GM23338 (cell line): Measurements from ENCODE around the gene SMIM35. TPM values are rescaled to one million over a fixed set of nuclear protein-coding genes. Genes with fewer than 3 reads are reported as not detected.

ENCODE experiments used
- ATAC-seq: fragments of 200-7000 bp; cut with Tn5 transposase; 3 replicates; pipeline ENCODE4 v1.9.1; 2020
- DNase-seq: peaks from one replicate; pipeline ENCODE4 v3.0.0-alpha.2; 2015; ENCODE audit warnings: low spot score
- H2AFZ ChIP-seq: fragments of 200-600 bp; sonication (generic); 2 replicates; pipeline ENCODE4 v1.8.0; 2016; ENCODE audit warnings: antibody characterized with exemption, mild to moderate bottlenecking, moderate library complexity
- H3F3A ChIP-seq: fragments of 200-600 bp; sonication (generic); replicated peaks from 2 replicates; pipeline ENCODE4 v1.8.0; 2017; ENCODE audit warnings: antibody characterized with exemption, mixed run types, low read depth
- H3K27ac ChIP-seq: fragments of 200-600 bp; sonication (generic); 2 replicates; pipeline ENCODE4 v1.6.1; 2016; ENCODE audit warnings: low read depth
- H3K27me3 ChIP-seq: fragments of 200-600 bp; sonication (generic); 2 replicates; pipeline ENCODE4 v1.8.0; 2016; ENCODE audit warnings: mild to moderate bottlenecking, mixed run types, moderate library complexity; ENCODE audit not compliant: insufficient read depth
- H3K36me3 ChIP-seq: fragments of 200-600 bp; sonication (generic); 2 replicates; pipeline ENCODE4 v1.8.0; 2016; ENCODE audit warnings: mild to moderate bottlenecking; ENCODE audit not compliant: insufficient read depth
- H3K4me1 ChIP-seq: fragments of 200-600 bp; sonication (generic); 2 replicates; pipeline ENCODE4 v1.8.0; 2016; ENCODE audit warnings: mild to moderate bottlenecking, moderate library complexity; ENCODE audit not compliant: insufficient read depth
- H3K4me2 ChIP-seq: fragments of 200-600 bp; sonication (generic); 2 replicates; pipeline ENCODE4 v1.7.1; 2017; ENCODE audit warnings: mixed run types
- H3K4me3 ChIP-seq: fragments of 200-600 bp; sonication (generic); 2 replicates; pipeline ENCODE4 v1.6.1; 2016; ENCODE audit warnings: mixed run types
- H3K79me2 ChIP-seq: fragments of 200-600 bp; sonication (generic); replicated peaks from 2 replicates; pipeline ENCODE4 v1.8.0; 2017; ENCODE audit warnings: mild to moderate bottlenecking; ENCODE audit not compliant: insufficient read depth
- H3K9me2 ChIP-seq: fragments of 200-600 bp; sonication (generic); 2 replicates; pipeline ENCODE4 v1.8.0; 2017; ENCODE audit not compliant: insufficient read depth
- H4K20me1 ChIP-seq: fragments of 200-600 bp; sonication (generic); replicated peaks from 2 replicates; pipeline ENCODE4 v1.8.0; 2017; ENCODE audit warnings: mild to moderate bottlenecking; ENCODE audit not compliant: insufficient read depth
- H3K27ac Mint-ChIP-seq: 2 replicates; pipeline ENCODE4 v1.8.0; 2020; ENCODE audit warnings: inconsistent platforms, mild to moderate bottlenecking, moderate library complexity, mixed read lengths
- H3K27me3 Mint-ChIP-seq: 3 replicates; pipeline ENCODE4 v1.8.0; 2022; ENCODE audit warnings: low read depth, mild to moderate bottlenecking, moderate library complexity, mixed read lengths, inconsistent platforms; ENCODE audit not compliant: insufficient read depth, poor library complexity
- H3K36me3 Mint-ChIP-seq: 3 replicates; pipeline ENCODE4 v1.8.0; 2021; ENCODE audit warnings: low read depth, mild to moderate bottlenecking, inconsistent platforms, moderate library complexity, mixed read lengths
- H3K4me1 Mint-ChIP-seq: 3 replicates; pipeline ENCODE4 v1.8.0; 2020; ENCODE audit warnings: mild to moderate bottlenecking, inconsistent platforms, mixed read lengths
- H3K4me3 Mint-ChIP-seq: 3 replicates; pipeline ENCODE4 v1.8.0; 2021; ENCODE audit warnings: moderate library complexity, mild to moderate bottlenecking, inconsistent platforms, mixed read lengths
- H3K9me3 Mint-ChIP-seq: 3 replicates; pipeline ENCODE4 v1.8.0; 2020; ENCODE audit warnings: moderate library complexity, mild to moderate bottlenecking, inconsistent platforms, mixed read lengths
- CREB1 ChIP-seq: fragments of 250-450 bp; sonication (Bioruptor Pico); IDR thresholded peaks from 2 replicates; pipeline ENCODE4 v1.5.0; 2020; ENCODE audit warnings: low read depth, mild to moderate bottlenecking, moderate library complexity
- CTCF ChIP-seq, 2 experiments: fragments of 200-600 bp in 1 of 2; sonication (generic) in 1 of 2; conservative IDR thresholded peaks; 2 replicates each; pipeline versions ENCODE4 v1.5.1 to v1.6.1; 2016 to 2017; ENCODE audit warnings: antibody characterized with exemption in 2 of 2, low read depth in 2 of 2, mild to moderate bottlenecking in 2 of 2, moderate library complexity in 1 of 2
- EZH2 ChIP-seq: fragments of 200-600 bp; sonication (generic); IDR thresholded peaks from one replicate; pipeline ENCODE4 v1.8.0; 2017; ENCODE audit warnings: antibody characterized with exemption, mild to moderate bottlenecking, low read depth; ENCODE audit not compliant: unreplicated experiment
- EZH2phosphoT487 ChIP-seq: fragments of 200-600 bp; sonication (generic); IDR thresholded peaks from one replicate; pipeline ENCODE4 v1.8.1; 2018; ENCODE audit warnings: antibody characterized with exemption; ENCODE audit not compliant: unreplicated experiment
- JUNB ChIP-seq: IDR thresholded peaks from one replicate; pipeline ENCODE4 v1.6.1; 2016; ENCODE audit warnings: antibody characterized with exemption; ENCODE audit not compliant: unreplicated experiment
- NANOG ChIP-seq: IDR thresholded peaks from 2 replicates; pipeline ENCODE4 v1.6.1; 2016; ENCODE audit warnings: antibody characterized with exemption, borderline replicate concordance
- POLR2AphosphoS5 ChIP-seq: IDR thresholded peaks from 2 replicates; pipeline ENCODE4 v1.6.1; 2016; ENCODE audit warnings: antibody characterized with exemption, low read depth
- STAT1 ChIP-seq: IDR thresholded peaks from one replicate; pipeline ENCODE4 v1.6.1; 2016; ENCODE audit warnings: antibody characterized with exemption; ENCODE audit not compliant: unreplicated experiment
- ZNF114 ChIP-seq: fragments of 250-450 bp; sonication (Bioruptor Pico); IDR thresholded peaks from 2 replicates; pipeline ENCODE4 v1.5.0; 2020; ENCODE audit warnings: mild to moderate bottlenecking, moderate library complexity
- ZNF331 ChIP-seq: fragments of 250-450 bp; sonication (Bioruptor Pico); IDR thresholded peaks from 2 replicates; pipeline ENCODE4 v1.5.0; 2020; ENCODE audit warnings: low read depth, mild to moderate bottlenecking, moderate library complexity
- ZNF462 ChIP-seq: fragments of 250-450 bp; sonication (Bioruptor Pico); IDR thresholded peaks from 2 replicates; pipeline ENCODE4 v1.5.0; 2020; ENCODE audit warnings: mild to moderate bottlenecking, moderate library complexity
- polyA plus RNA-seq: library from polyadenylated mRNA; unstranded; fragments of >200 nt; fragmentation: Nextera tagmentation; extraction: Ambion mirVana; gene quantifications from 2 replicates; pipeline ENCODE4 v1.2.1, GENCODE V29; 2016
- total RNA-seq: library from RNA; depleted of rRNA; stranded (reverse); fragments of >200 nt; shearing (Covaris generic); gene quantifications from 2 replicates; pipeline ENCODE4 v1.2.3, GENCODE V29; 2014

Gene SMIM35
- total and polyA plus RNA-seq, 2 experiments from 2014 or later, result not detected

- ATAC-seq (no peak), DNase-seq (no peak)
- Mint-ChIP-seq H3K27ac (no peak overlapping the region), H3K9me3 (no peaks in the 10 kb centered on the region), H3K4me1 (no peaks in the 10 kb centered on the region), H3K27me3 (peaks cover 2% of the 10 kb centered on the region), H3K36me3 (no peaks in the 10 kb centered on the region), H3K4me3 (no peak overlapping the region)
- no peaks in the 10 kb centered on the region for H3F3A ChIP-seq
- no peaks in the 10 kb centered on the region for H3K79me2 ChIP-seq
- TF ChIP-seq POLR2AphosphoS5 (no peak), EZH2 (no peak)
- no peak overlapping the region for H3K4me3 ChIP-seq
- H3K27ac ChIP-seq, result no peak overlapping the region
- no peaks in the 10 kb centered on the region for H3K4me1 ChIP-seq
- no peaks in the 10 kb centered on the region for H3K27me3 ChIP-seq
- no peak overlapping the region for H2AFZ ChIP-seq
- H3K9me2 ChIP-seq, result no peaks in the 10 kb centered on the region
- H4K20me1 ChIP-seq, result no peaks in the 10 kb centered on the region; the same call in 1 of the 2 replicates
- H3K4me2 ChIP-seq, result no peak overlapping the region
- no peaks in the 10 kb centered on the region for H3K36me3 ChIP-seq
Measured at GRCh38 chr11:118047749-118048148, 39.0 kb downstream of the SMIM35 start.

GRCh38 chr11:118046964-118047700, 39.6 kb downstream of the SMIM35 start:
- Histone ChIP-seq H3K9me2 (no peaks in the 10 kb centered on the region), H3K4me2 (no peak overlapping the region), H4K20me1 (no peaks in the 10 kb centered on the region; the same call in 1 of the 2 replicates), H3K4me3 (no peak overlapping the region), H3K4me1 (no peaks in the 10 kb centered on the region), H3F3A (no peaks in the 10 kb centered on the region), H2AFZ (no peak overlapping the region), H3K79me2 (no peaks in the 10 kb centered on the region), H3K36me3 (no peaks in the 10 kb centered on the region), H3K27me3 (no peaks in the 10 kb centered on the region), H3K27ac (no peak overlapping the region)
- no peak for DNase-seq
- Mint-ChIP-seq H3K36me3 (no peaks in the 10 kb centered on the region), H3K4me3 (no peak overlapping the region), H3K9me3 (no peaks in the 10 kb centered on the region), H3K4me1 (no peaks in the 10 kb centered on the region), H3K27ac (no peak overlapping the region), H3K27me3 (no peaks in the 10 kb centered on the region)
- no peak for ATAC-seq
- no peak for TF ChIP-seq NANOG
- no peak for TF ChIP-seq JUNB
- no peak for TF ChIP-seq ZNF331 (CRISPR knock-in tag)
- no peak for TF ChIP-seq STAT1
- TF ChIP-seq POLR2AphosphoS5, result no peak
- no peak for TF ChIP-seq CTCF (conservative IDR thresholded peaks at IDR 0.05; ENCODE audit: low read depth in 2 of 2)
- TF ChIP-seq ZNF114 (CRISPR knock-in tag), result no peak
- TF ChIP-seq EZH2, result no peak
- TF ChIP-seq ZNF462 (CRISPR knock-in tag), result no peak
- TF ChIP-seq CREB1, result no peak
- no peak for TF ChIP-seq EZH2phosphoT487
